ENCODE results near the gene MERTK.

MERTK gene

DNA sequence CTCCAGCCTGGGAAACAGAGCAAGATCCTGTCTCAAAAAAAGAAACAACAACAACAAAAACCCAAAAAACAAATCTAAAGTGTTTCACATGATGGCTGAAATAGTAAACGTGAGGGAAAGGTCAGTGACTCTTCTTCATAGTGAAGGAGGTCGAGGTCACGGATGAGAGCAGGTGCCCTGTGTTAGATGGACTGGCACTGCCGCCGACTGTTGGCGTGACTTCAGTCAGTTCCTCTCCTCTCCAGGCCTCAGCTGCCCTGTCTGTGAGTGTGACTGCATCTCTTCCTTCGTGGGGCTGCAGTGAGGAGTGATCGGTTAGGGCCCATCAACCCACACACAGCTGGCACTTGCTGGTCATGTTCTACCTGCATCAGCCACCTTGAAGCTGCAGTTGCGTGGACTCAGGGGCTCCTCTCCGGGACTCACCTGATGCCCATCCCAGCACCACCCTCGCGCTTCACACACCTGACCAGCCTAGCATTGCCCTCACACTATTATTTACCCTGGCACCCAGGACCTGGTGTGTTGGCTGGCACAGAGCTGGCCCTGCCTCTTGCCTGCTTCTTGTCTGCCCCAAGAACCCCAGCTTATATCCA lies 126.6 kb downstream of the MERTK start:
- DNase-seq = no peak
- H3K36me3 ChIP-seq (ENCODE audit: control insufficient read depth in 1 of 2, insufficient read depth in 2 of 2, low read length in 2 of 2) = peaks cover 6 to 9% of the 10 kb centered on the region in 2 experiments
- no peak overlapping the region for H2BK12ac ChIP-seq (ENCODE audit: low read length)
- no peak overlapping the region for H3K4me2 ChIP-seq (ENCODE audit: low read length)
- H3K27me3 ChIP-seq (ENCODE audit: insufficient read depth, low read length) = no peaks in the 10 kb centered on the region
- no peak overlapping the region for H3K9ac ChIP-seq (ENCODE audit: low read length)
- H3K27ac ChIP-seq (ENCODE audit: low read depth, low read length) = no peak overlapping the region
- no peaks in the 10 kb centered on the region for H3K79me2 ChIP-seq (ENCODE audit: control insufficient read depth, insufficient read depth, low read length, poor library complexity)
- no peaks in the 10 kb centered on the region for H3K9me3 ChIP-seq (ENCODE audit: insufficient read depth, low read depth, low read length)
- no peak overlapping the region for H2AK5ac ChIP-seq (ENCODE audit: low read length)
- no peak overlapping the region for H3K4ac ChIP-seq (ENCODE audit: low read depth, low read length)
- H3K23ac ChIP-seq (ENCODE audit: low read length) = no peak overlapping the region
- no peak overlapping the region for H2AFZ ChIP-seq (ENCODE audit: insufficient read depth, low read length, poor library complexity)
- H4K12ac ChIP-seq (ENCODE audit: low read depth, low read length) = no peak overlapping the region
- H2BK5ac ChIP-seq (ENCODE audit: low read depth, low read length, poor library complexity) = no peak overlapping the region
- H3K79me1 ChIP-seq (ENCODE audit: low read length) = no peaks in the 10 kb centered on the region
- H3K14ac ChIP-seq (ENCODE audit: low read length) = no peak overlapping the region
- no peak overlapping the region for H4K8ac ChIP-seq (ENCODE audit: low read depth, low read length)
- H3K18ac ChIP-seq (ENCODE audit: low read length) = no peak overlapping the region
- peaks cover 0 to 3% of the 10 kb centered on the region in 2 experiments for H3K4me1 ChIP-seq (ENCODE audit: control insufficient read depth in 1 of 2, insufficient read depth in 2 of 2, low read length in 2 of 2)
- no peak overlapping the region for H3K4me3 ChIP-seq (ENCODE audit: low read depth, low read length)
- WGBS (ENCODE audit: extremely low coverage, insufficient coverage, insufficient read length) = no CpG with 5 or more reads among the region's 12 CpGs
- H2BK120ac ChIP-seq (ENCODE audit: insufficient read depth, low read length, poor library complexity) = no peak overlapping the region
- H4K91ac ChIP-seq (ENCODE audit: low read depth, low read length) = no peak overlapping the region

DNA sequence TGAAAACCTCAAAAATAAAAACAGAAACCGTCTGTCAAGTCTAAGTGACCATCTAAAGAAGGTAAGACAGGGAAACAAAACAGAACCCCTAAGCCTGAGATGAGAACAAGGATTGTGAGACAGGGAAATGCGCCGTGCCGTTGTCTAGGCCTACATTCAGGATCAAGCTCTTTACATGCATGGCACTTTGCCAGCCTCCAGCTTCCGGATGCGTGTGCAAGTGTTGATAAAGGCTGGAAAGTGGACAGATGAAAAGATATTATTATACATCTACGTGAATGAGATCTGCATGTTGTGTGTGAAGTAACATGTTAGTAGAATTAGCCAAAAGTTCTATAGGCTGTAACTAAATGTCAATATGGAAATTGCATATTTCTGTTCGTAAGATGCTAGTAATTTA lies 128.1 kb downstream of the MERTK start:
- no peak overlapping the region for H2BK120ac ChIP-seq (ENCODE audit: insufficient read depth, low read length, poor library complexity)
- no peak overlapping the region for H4K8ac ChIP-seq (ENCODE audit: low read depth, low read length)
- H3K4me2 ChIP-seq (ENCODE audit: low read length) = no peak overlapping the region
- no peak overlapping the region for H2BK5ac ChIP-seq (ENCODE audit: low read depth, low read length, poor library complexity)
- H3K18ac ChIP-seq (ENCODE audit: low read length) = no peak overlapping the region
- no CpG with 5 or more reads among the region's 8 CpGs for WGBS (ENCODE audit: extremely low coverage, insufficient coverage, insufficient read length)
- no peak overlapping the region for H3K4ac ChIP-seq (ENCODE audit: low read depth, low read length)
- no peak overlapping the region for H3K14ac ChIP-seq (ENCODE audit: low read length)
- no peak overlapping the region for H2AK5ac ChIP-seq (ENCODE audit: low read length)
- H3K79me2 ChIP-seq (ENCODE audit: control insufficient read depth, insufficient read depth, low read length, poor library complexity) = no peaks in the 10 kb centered on the region
- H4K91ac ChIP-seq (ENCODE audit: low read depth, low read length) = no peak overlapping the region
- H3K79me1 ChIP-seq (ENCODE audit: low read length) = no peaks in the 10 kb centered on the region
- H2AFZ ChIP-seq (ENCODE audit: insufficient read depth, low read length, poor library complexity) = no peak overlapping the region
- H4K12ac ChIP-seq (ENCODE audit: low read depth, low read length) = no peak overlapping the region
- peaks cover 6 to 9% of the 10 kb centered on the region in 2 experiments for H3K36me3 ChIP-seq (ENCODE audit: control insufficient read depth in 1 of 2, insufficient read depth in 2 of 2, low read length in 2 of 2)
- peaks cover 0 to 4% of the 10 kb centered on the region in 2 experiments for H3K4me1 ChIP-seq (ENCODE audit: control insufficient read depth in 1 of 2, insufficient read depth in 2 of 2, low read length in 2 of 2)
- H3K4me3 ChIP-seq (ENCODE audit: low read depth, low read length) = no peak overlapping the region
- H2BK12ac ChIP-seq (ENCODE audit: low read length) = no peak overlapping the region
- H3K9ac ChIP-seq (ENCODE audit: low read length) = no peak overlapping the region
- H3K23ac ChIP-seq (ENCODE audit: low read length) = no peak overlapping the region
- H3K27ac ChIP-seq (ENCODE audit: low read depth, low read length) = no peak overlapping the region
- H3K9me3 ChIP-seq (ENCODE audit: insufficient read depth, low read depth, low read length) = no peaks in the 10 kb centered on the region
- DNase-seq = no peak
- no peaks in the 10 kb centered on the region for H3K27me3 ChIP-seq (ENCODE audit: insufficient read depth, low read length)

GRCh38 chr2:112027767-112028166 lies 129.4 kb downstream of the MERTK start:
- H3K27ac ChIP-seq (ENCODE audit: low read depth, low read length) = no peak overlapping the region
- H3K4me2 ChIP-seq (ENCODE audit: low read length) = no peak overlapping the region
- H3K9ac ChIP-seq (ENCODE audit: low read length) = no peak overlapping the region
- H2BK12ac ChIP-seq (ENCODE audit: low read length) = no peak overlapping the region
- WGBS (ENCODE audit: extremely low coverage, insufficient coverage, insufficient read length) = no CpG with 5 or more reads among the region's 3 CpGs
- no peak for DNase-seq
- no peak overlapping the region for H4K8ac ChIP-seq (ENCODE audit: low read depth, low read length)
- H3K23ac ChIP-seq (ENCODE audit: low read length) = no peak overlapping the region
- no peak overlapping the region for H2AFZ ChIP-seq (ENCODE audit: insufficient read depth, low read length, poor library complexity)
- H3K4me1 ChIP-seq (ENCODE audit: control insufficient read depth in 1 of 2, insufficient read depth in 2 of 2, low read length in 2 of 2) = peaks cover under 1 to 6% of the 10 kb centered on the region in 2 experiments
- no peaks in the 10 kb centered on the region for H3K9me3 ChIP-seq (ENCODE audit: insufficient read depth, low read depth, low read length)
- no peak overlapping the region for H4K12ac ChIP-seq (ENCODE audit: low read depth, low read length)
- no peak overlapping the region for H2BK5ac ChIP-seq (ENCODE audit: low read depth, low read length, poor library complexity)
- H3K79me2 ChIP-seq (ENCODE audit: control insufficient read depth, insufficient read depth, low read length, poor library complexity) = no peaks in the 10 kb centered on the region
- peaks cover 3 to 4% of the 10 kb centered on the region in 2 experiments for H3K36me3 ChIP-seq (ENCODE audit: control insufficient read depth in 1 of 2, insufficient read depth in 2 of 2, low read length in 2 of 2)
- H3K14ac ChIP-seq (ENCODE audit: low read length) = no peak overlapping the region
- H3K4ac ChIP-seq (ENCODE audit: low read depth, low read length) = no peak overlapping the region
- no peak overlapping the region for H2BK120ac ChIP-seq (ENCODE audit: insufficient read depth, low read length, poor library complexity)
- H3K27me3 ChIP-seq (ENCODE audit: insufficient read depth, low read length) = no peaks in the 10 kb centered on the region
- no peak overlapping the region for H3K4me3 ChIP-seq (ENCODE audit: low read depth, low read length)
- no peak overlapping the region for H4K91ac ChIP-seq (ENCODE audit: low read depth, low read length)
- H3K18ac ChIP-seq (ENCODE audit: low read length) = no peak overlapping the region
- peaks cover 3% of the 10 kb centered on the region for H3K79me1 ChIP-seq (ENCODE audit: low read length)
- no peak overlapping the region for H2AK5ac ChIP-seq (ENCODE audit: low read length)

DNA sequence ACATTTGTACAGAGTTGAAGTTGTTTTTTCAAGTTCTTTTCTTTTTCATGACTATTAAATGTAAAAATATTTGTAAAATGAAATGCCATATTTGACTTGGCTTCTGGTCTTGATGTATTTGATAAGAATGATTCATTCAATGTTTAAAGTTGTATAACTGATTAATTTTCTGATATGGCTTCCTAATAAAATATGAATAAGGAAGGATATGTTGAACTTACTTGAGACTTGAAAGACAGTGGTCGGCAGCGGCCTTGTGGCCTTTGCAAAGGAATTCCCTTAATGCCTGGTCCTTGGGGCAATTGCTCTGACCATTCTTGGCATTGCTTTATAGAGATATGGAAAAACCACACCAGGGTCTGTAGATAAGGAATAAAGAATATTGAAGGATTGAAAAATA lies 130.8 kb downstream of the MERTK start:
- H3K23ac ChIP-seq (ENCODE audit: low read length) = no peak overlapping the region
- no peak overlapping the region for H3K4me3 ChIP-seq (ENCODE audit: low read depth, low read length)
- H2BK120ac ChIP-seq (ENCODE audit: insufficient read depth, low read length, poor library complexity) = no peak overlapping the region
- no peak overlapping the region for H3K14ac ChIP-seq (ENCODE audit: low read length)
- no peak overlapping the region for H3K9ac ChIP-seq (ENCODE audit: low read length)
- no CpG with 5 or more reads among the region's 2 CpGs for WGBS (ENCODE audit: extremely low coverage, insufficient coverage, insufficient read length)
- H3K18ac ChIP-seq (ENCODE audit: low read length) = no peak overlapping the region
- peaks cover 3% of the 10 kb centered on the region for H3K79me1 ChIP-seq (ENCODE audit: low read length)
- no peak overlapping the region for H2BK12ac ChIP-seq (ENCODE audit: low read length)
- H2AFZ ChIP-seq (ENCODE audit: insufficient read depth, low read length, poor library complexity) = no peak overlapping the region
- no peaks in the 10 kb centered on the region for H3K79me2 ChIP-seq (ENCODE audit: control insufficient read depth, insufficient read depth, low read length, poor library complexity)
- peaks cover 7 to 10% of the 10 kb centered on the region in 2 experiments for H3K4me1 ChIP-seq (ENCODE audit: control insufficient read depth in 1 of 2, insufficient read depth in 2 of 2, low read length in 2 of 2)
- no peak overlapping the region for H3K4ac ChIP-seq (ENCODE audit: low read depth, low read length)
- H4K91ac ChIP-seq (ENCODE audit: low read depth, low read length) = no peak overlapping the region
- no peak overlapping the region for H4K8ac ChIP-seq (ENCODE audit: low read depth, low read length)
- peaks cover 3 to 4% of the 10 kb centered on the region in 2 experiments for H3K36me3 ChIP-seq (ENCODE audit: control insufficient read depth in 1 of 2, insufficient read depth in 2 of 2, low read length in 2 of 2)
- peak in 1 of 2 donors; percentile 31 for DNase-seq
- H3K27me3 ChIP-seq (ENCODE audit: insufficient read depth, low read length) = no peaks in the 10 kb centered on the region
- no peak overlapping the region for H2BK5ac ChIP-seq (ENCODE audit: low read depth, low read length, poor library complexity)
- no peak overlapping the region for H4K12ac ChIP-seq (ENCODE audit: low read depth, low read length)
- no peak overlapping the region for H2AK5ac ChIP-seq (ENCODE audit: low read length)
- no peak overlapping the region for H3K27ac ChIP-seq (ENCODE audit: low read depth, low read length)
- H3K9me3 ChIP-seq (ENCODE audit: insufficient read depth, low read depth, low read length) = no peaks in the 10 kb centered on the region
- no peak overlapping the region for H3K4me2 ChIP-seq (ENCODE audit: low read length)

All from trophoblast cell (in vitro differentiated cells and primary cell).